Measurements from ENCODE around the gene BTK.

The BTK gene

GRCh38 chrX:101385795-101386541 lies at the start of gene BTK:
Gene BTK, minus strand, starts transcription at chrX:101386191. Its CDS starts 10,907 bp downstream, at chrX:101375284.
- DNase-seq, result no peak

DNA sequence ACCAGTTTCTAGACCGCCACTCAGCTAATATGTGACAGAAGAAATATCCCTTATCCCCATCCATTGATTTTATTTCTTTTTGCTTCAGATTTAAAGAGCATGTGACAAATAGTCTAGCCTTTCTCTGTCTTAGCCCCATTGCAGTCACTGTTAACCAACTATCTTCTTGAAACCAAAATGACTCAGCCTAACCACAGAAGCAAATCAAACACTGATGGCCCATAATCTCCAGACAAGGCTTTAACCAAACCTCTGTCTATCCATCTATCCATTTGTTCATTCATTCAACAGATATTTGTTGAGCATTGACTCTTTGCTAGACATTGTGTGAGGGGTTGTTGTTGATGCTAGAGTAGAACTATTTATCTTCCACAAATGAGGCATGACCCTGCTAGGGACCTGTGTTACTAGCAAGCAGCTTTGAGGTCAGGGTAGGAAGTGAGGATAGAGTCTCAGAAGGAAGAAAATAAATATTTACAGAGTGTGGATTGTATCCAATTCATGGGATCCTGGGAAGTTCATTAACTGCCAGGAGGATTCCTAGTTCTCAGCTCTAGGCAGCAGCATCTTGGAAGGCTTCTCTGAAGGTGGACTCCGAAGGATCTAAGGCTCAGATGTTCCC lies 44.6 kb upstream of the BTK start:
- no peak for DNase-seq

GRCh38 chrX:101429934-101430333 lies 43.9 kb upstream of the BTK start:
- no peak for DNase-seq

GRCh38 chrX:101427954-101428353 lies 42.0 kb upstream of the BTK start:
- no peak for DNase-seq

- no peak for DNase-seq
Measured at GRCh38 chrX:101419489-101419888, 33.5 kb upstream of the BTK start.

DNA sequence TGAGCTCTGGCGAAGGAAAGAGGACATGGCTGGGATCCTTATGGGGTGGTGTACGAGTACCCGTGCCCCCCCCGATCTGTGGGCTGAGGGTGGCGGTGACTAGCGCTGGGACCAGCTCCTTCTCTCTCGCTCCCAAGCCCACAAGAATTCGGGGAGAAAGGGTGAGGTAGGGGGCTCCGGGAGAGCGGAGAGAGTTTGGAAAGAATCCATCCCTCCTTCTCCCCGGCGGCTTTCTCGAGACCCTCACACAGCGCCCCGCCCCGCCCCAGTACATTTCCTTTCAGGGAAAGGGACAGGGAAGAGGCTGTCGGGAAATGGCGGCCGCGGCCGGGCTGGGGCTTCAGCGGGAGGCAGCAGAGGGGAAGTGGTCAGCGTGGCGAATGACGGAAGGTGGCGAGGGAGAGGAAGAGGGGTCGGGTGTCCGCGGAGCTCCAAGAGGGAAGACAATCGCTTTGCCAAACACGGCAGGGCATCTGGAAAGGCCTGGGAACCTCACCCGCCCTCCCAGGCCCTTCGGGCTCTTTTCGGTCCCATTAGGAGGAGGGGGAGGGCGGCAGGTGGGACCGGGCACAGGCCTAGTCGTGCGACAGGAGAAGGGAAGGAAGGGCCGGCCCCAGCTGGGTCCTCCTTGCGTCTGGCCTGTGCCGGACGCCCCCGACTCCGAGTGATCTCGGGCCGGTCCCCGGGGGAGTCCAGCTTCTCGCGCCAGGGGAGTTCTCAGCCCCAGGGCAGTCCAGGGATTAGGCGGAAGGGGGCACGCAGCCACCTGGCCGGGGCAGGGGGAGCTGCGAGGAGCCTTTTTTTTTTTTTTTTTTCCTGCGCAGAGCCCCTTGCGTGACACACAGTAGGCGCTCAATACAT lies 32.2 kb upstream of the BTK start:
- peak; percentile 61 for DNase-seq

DNA sequence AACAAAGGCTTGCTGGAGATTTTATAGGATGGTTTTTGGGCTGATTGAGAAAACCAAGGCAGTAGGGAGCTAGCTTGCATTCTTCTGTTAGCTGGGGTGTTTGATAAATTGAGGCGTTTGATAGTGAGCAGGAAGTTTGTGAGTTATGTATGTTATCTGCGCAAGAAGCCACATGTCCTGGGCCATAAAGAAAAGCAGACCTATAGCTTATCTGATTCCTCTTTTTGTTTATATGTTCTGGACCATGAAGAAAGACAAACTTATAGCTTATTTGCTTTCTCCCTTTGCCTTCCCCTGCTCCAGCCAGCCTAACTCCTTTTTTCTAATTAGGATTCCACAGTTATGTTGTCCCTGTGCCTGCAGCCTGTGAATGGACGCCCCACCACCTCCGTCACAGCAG lies 31.2 kb upstream of the BTK start:
- DNase-seq, result no peak

DNA sequence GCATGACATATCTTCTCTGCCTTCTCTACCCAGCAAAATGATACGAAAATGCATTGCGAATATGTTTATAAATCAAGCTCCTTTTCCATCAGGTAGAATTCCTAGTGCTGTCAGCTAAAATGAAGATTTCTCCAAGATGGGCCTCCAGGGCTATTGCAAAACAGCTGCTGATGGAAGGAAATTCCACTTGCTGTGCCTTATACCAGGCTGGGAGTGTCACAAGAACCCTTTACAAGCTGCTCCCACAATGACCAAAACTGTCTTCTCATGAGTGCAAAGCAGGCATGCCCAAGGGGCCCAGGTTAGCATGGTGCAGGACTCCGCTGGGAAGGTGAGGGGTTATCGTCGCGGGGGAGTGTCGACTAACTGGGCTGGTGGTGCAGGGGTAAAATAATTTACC lies 30.7 kb upstream of the BTK start:
- no peak for DNase-seq

- no peak for DNase-seq
Measured at GRCh38 chrX:101415180-101416145, 29.5 kb upstream of the BTK start.

- DNase-seq, result no peak
Measured at GRCh38 chrX:101411984-101412383, 26.0 kb upstream of the BTK start.

DNA sequence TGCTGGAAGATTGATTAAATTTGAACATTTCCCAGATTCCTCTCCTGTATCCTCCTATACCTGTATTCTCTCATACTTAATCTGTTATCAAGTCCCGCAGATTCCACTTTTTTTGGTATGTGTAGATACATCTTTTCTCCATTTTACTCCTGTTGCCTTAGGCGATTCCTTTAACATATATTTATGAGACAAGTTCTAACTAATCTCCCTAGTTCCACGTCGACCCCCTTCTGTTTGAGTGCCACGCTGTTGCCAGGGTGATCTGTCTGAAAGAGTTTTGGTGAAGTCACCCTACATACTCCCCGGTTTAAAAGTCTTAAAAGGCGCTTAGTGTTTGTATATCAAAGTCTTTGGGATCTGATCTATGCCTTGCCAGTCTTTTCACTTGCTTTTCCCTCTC lies 24.5 kb upstream of the BTK start:
- DNase-seq, result no peak

GRCh38 chrX:101409043-101409442 lies 23.1 kb upstream of the BTK start:
- DNase-seq, result no peak

DNA sequence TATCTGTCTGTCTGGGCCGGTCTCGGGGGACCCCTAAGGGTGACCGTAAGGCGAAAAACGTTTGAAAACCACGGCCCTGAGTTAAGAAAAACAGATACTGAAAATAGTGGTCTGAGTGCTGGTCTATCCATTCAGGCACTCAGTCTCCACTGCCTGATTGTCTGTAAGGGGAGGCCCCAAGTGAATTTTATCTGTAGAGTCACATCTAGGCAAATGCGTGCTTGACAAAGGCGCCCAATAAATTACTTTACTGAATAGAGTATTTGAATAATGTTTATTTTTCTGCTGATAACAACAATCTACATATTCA lies 22.5 kb upstream of the BTK start:
- no peak for DNase-seq

DNA sequence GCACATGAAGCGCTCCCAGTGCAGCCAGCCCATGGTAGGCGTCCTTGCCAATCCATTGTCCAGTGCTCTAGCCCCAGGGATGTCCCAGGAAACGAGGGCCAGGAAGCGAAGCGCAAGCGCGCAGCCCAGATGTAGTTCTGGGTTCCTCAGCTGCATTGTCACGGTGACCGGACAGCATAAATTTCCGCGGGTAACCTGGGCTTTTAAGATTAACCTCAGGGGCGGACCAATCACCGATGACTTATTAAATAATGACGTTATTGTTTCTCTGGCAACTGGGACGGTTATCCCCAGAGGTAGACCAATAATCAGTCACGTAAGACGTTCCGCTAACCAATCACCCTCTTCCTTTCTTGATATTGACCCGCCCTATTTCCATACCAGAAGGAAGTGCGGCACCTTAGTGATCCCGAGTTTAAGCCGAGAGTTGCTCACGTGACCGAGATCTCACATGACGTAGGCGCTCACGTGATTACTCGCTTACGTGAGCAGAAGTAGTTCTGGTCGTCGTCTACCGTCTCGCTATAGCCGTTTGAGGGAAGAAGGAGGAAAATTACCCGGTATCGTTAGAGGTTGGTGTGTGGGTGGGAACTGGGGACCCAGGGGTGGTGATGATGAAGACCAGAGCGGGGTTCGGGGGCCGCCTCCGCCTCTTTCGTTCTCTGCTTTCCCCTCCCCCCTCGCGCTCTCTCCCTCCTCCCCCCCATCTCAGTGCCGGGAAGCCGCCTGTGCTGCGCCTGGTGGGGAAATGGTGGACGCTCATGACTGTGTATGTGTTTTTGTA lies 21.9 kb upstream of the BTK start, which contains the start of the genes GLA and HNRNPH2:
Gene GLA, minus strand, starts transcription at position 178 of the 784 bp plus-strand sequence. Its CDS starts 22 bp downstream, at position 156.
Gene HNRNPH2, plus strand, starts transcription at position 475 of the 784 bp plus-strand sequence. CDS start 3,767 bp downstream, outside the sequence.
- DNase-seq, result peak; percentile 89

GRCh38 chrX:101407167-101407747 lies 21.3 kb upstream of the BTK start:
- no peak for DNase-seq

GRCh38 chrX:101399825-101400224 lies 13.8 kb upstream of the BTK start:
- no peak for DNase-seq

GRCh38 chrX:101398694-101399093 lies 12.7 kb upstream of the BTK start:
- no peak for DNase-seq

- DNase-seq, result no peak
Measured at GRCh38 chrX:101397779-101398178, 11.8 kb upstream of the BTK start.

GRCh38 chrX:101395789-101396188 lies 9.8 kb upstream of the BTK start:
- no peak for DNase-seq

GRCh38 chrX:101394372-101394771 lies 8.4 kb upstream of the BTK start:
- no peak for DNase-seq
